Cortex of kidney (tissue), 1 donor: ENCODE measurements around the gene GAL3ST2.
"Not testable (repeated sequence)": the region's sequence is repeated elsewhere in the genome, so short reads cannot be mapped to it uniquely, and the experiment has no call there.

Experiments used
- DNase-seq: peaks from one replicate; lab custom pipeline; 2025; lab: John Stamatoyannopoulos, UW

GAL3ST2 gene

DNA sequence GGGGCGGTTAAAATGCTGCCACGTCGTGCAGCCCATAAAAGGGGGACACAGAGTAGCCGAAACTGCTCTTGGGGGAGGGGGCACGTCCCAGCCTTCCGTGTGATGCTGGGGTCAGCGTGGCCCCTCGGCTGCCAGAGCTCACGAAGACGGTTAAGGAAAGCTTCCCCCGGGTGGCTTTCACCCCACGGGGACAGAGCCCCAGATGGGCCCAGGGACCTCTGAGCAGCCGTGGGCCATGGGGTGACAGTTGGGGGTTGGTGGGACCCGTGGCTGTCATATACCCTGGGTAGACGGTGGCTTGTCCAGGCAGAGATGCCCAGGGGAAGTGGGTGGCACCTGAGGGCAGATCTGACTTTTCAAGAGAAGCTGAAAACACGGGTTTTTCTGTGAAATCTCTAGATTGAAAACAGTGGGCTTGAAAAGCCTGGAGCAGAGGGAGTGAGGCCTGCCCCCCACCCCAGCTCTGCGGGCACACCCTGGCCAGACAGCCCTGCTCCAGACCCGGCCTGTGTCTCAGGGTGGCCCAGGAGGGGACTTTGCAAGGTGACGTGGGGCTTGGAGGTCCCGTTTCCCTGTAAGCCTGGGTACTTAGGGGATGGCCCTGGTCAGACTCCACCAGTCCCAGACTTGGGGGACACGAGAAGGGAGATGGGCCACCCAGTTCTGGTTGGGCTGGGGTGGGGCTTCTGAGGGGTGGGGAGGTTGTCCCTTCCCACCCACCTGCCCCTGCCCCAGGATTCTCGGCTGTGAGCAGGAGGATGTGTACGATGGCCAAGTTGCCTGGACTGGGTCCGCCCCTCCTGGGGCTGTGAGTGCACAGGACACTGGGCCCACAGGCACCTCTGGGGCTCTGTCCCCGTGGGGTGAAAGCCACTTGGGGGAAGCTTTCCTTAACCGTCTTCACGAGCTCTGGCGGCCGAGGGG, 33.0 kb downstream of the GAL3ST2 start:
- no peak for DNase-seq

DNA sequence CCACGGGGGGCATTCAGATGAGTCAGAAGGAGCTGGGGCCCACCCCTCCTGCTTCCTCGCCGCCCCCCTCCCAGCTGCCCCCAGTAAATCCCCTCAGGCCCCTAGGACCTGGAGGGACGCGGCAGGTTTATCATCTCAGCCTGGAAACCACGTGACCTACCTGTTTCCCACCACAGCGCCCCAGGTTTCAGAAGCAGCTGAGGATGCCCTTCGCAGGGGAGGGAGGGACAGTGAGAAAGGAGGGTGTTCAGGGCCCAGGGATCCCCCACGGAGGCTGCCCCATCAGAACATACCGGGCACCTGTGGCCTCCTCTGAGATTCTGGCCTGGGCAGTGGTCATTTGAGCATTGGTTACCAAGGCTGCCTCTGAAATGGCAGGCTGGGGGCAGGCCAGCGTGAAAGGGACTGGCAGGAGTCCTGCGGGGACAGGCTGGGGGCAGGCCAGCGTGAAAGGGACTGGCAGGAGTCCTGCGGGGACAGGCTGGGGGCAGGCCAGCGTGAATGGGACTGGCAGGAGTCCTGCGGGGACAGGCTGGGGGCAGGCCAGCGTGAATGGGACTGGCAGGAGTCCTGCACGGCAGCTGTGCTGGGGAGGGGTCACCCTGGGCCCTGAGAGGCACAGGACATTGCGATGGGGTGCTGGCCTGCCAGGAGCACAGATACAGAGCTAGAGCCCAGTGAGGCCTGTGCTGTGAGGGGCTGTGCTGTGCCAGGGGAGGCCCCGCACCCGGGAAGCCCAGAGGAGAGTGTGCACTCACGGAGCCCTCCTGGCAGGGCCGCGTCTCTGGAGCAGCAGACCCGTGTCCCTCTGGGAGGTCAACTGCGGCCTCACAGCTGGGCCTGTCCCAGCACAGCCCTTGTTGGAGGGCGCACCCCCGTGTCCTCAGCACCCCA, 33.9 kb downstream of the GAL3ST2 start:
- DNase-seq, result no peak

DNA sequence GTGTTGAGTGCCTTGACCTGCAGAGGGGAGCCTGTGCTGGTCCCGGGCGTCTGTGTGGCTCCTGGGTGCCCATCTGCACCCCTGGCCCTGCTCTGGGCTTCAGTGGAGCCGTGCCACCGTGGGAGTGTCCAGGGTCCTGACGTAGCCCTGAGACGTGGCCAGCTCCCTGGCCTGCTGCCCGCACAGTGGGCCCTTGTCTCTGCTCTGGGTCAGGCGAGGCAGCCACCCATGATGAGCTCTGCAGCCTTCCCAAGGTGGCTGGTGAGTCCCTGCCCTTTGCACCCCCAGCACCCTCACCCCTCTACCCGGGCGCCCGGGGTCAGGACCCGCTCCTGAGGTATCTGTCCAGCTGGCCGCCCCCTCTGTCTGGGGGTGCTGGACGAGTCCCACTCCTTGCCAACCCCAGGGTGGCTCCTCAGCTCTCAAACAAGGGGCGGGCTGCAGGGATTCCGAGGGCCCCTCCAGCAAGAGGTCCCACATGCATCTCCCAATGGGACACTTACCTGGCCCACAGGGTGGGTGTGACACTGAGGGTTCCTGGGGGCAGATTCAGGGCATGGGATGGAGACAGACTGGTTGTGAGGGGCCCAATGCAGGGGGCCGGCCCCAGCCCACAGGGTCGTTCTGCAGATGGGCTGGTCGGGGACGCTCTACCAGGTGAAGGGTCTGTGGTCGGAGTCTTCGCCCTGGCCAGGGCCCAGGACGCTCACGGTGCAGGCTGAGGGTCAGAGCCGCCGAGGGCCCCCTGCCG, 34.8 kb downstream of the GAL3ST2 start:
- no peak for DNase-seq

DNA sequence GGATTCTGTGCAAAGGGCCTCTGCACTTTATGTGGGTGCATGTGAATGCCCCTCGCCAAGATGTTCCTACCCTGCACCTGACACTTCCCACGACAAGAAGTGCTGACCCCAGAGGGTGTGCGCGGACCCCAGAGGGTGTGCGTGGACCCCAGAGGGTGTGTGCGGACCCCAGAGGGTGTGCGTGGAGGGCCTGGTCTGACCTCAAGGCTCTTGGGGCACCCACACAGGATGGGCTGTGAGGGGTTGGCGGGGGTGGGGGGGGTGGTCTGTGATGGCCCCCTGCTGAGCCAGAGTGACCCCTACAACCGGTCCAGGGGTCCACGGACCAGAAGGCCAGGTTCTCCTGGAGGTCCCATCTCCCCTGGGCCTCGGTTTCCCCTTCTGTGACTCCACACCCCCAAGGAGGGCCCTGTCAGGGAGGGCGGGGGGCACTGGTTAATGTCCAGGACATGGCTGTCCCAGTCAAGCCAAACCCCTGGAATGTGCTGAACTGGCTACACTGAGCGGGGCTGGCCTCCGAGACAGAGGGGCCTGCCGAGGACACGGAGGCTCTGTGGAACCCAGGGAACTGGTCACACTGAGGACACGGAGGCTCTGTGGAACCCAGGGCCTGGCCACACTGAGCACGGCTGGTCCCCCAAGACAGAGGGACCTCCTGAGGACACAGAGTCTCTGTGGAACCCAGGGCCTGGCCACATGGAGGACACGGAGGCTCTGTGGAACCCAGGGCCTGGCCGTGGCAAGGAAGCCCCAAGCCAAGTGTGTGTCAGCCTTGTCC, 35.5 kb downstream of the GAL3ST2 start:
- no peak for DNase-seq

DNA sequence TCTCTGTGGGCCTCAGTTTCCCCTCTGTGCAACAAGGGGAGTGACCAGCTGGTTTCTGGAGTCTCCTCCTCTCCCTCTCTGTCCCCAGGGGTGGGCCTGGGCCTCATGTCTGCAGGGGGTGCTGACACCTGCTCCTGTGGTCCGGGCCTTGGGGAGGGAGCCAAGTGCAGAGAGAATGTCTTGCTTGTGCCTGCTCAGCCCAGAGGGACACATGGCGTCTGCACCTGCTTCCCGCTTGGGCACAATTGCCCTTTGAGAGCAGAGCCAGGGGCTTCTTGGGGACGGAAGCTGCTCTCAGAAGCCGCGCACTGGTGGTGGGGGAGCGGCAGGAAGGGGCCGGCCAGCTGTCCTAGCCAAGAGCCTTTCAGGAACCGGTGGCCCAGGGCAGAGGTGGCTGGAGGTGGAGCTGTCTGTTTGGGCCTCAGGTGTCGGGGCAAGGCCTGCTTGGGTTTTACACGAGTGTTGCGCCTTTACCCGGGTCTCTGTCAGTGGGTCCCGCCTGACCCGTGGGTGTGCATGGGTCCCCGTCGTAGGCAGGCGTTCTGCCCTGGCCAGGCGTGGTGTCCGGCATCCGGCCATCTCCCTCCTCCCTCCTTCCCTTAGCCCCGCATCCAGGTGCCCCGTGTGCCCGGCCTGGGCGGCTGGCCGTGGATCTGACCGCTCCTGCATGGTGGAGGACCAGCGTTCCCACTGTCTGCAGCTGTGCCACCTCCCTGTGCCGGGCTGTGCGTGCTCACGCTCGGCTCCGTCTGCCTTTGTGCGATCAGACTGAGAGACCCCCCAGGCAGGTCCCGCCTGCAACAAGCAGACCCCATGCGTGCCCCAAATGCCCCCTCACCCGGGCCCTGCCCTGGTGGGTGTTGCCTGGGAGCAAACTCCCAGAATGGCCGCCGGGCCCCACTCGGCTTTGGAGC, 36.4 kb downstream of the GAL3ST2 start:
- no peak for DNase-seq

DNA sequence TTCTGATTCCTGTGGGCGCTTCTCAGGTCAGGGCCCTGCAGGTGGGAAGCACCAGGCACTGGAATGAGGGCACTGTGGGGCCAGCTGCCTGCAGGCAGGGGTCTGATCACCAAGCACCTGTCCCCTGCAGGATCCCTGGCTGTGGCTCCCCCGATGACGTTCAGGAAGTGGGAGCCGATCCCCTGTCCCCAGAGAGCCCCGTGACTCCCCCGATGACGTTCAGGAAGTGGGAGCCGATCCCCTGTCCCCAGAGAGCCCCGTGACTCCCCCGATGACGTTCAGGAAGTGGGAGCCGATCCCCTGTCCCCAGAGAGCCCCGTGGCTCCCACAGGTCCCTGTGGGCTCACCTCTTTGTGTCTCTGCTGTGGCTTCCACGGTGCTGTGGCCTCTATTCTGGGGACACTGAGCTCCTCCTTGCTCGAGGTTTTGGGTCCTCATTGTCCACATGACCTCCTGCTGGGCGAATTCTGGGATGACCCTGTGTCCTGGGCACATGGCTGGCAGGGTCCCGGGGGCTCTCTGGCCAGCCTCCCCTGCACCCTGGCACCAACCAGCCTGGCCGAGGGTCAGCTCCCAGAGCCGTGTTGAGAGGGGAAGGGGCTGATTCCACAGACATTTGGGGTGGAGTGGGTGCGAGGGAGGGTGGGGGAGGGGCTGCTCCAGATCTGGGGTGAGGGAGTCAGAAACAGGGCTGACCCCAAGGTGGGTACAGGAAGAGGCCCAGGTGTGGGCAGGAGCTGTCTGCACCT, 37.2 kb downstream of the GAL3ST2 start:
- DNase-seq, result no peak

DNA sequence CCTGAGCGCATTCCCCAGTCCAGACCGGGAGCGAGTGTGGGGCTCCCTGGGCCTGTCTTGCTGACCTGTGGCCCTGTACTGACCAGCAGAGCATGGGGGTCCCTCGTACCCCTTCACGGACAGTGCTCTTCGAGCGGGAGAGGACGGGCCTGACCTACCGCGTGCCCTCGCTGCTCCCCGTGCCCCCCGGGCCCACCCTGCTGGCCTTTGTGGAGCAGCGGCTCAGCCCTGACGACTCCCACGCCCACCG, 37.7 kb downstream of the GAL3ST2 start:
- DNase-seq, result no peak

DNA sequence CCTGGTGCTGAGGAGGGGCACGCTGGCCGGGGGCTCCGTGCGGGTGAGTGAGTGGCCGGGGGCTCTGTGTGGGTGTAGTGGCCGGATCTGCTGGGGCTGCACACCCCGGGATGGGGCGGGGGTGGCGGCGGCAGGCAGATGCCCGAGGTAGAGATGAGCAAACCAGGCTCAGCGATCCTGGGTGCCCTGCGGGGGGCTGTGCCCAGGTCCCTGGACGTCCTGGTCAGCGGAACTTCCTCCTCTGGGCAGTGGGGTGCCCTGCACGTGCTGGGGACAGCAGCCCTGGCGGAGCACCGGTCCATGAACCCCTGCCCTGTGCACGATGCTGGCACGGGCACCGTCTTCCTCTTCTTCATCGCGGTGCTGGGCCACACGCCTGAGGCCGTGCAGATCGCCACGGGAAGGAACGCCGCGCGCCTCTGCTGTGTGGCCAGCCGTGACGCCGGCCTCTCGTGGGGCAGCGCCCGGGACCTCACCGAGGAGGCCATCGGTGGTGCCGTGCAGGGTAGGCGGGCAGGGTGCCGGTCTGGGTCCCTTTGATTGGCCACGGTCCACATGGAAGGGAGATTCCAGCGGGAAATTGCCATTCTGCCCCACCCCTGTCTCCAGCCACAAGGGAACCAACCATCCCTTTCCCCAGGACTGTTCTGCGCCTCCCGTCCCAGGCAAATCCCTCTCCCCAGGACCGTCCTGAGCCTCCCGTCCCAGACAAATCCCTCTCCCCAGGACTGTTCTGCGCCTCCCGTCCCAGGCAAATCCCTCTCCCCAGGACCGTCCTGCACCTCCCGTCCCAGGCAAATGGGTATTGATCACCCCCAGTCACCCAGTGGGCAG, 38.2 kb downstream of the GAL3ST2 start:
- no peak for DNase-seq

DNA sequence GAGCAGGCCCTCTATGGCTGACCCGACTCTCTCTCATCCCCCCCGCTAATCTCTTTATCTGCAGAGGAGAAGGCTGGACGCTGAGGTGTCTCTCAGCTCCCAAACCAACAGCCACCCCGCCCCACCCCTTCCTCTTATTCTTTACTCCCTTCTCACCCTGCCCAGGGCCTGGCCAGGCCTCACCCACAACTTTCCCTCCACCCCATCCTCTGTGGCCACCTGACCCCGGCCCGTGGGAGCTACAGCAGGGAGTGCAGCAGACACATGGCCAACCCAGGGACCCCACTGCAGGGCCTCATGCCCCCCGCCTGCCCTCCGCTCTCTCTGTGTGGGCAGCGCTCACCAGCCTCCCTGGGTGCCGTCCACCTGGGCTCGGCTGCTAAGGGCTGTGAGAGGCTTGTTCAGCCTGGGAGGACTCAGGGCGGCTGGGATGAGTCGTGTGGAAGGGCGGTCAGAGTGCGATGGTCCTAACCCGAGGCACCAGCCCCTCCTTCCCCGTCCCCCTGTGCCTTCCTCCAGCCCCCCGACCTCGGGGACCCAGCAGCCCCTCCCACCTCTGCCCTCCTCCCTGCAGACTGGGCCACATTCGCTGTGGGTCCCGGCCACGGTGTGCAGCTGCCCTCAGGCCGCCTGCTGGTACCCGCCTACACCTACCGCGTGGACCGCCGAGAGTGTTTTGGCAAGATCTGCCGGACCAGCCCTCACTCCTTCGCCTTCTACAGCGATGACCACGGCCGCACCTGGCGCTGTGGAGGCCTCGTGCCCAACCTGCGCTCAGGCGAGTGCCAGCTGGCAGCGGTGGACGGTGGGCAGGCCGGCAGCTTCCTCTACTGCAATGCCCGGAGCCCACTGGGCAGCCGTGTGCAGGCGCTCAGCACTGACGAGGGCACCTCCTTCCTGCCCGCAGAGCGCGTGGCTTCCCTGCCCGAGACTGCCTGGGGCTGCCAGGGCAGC, 39.1 kb downstream of the GAL3ST2 start:
- no peak for DNase-seq

DNA sequence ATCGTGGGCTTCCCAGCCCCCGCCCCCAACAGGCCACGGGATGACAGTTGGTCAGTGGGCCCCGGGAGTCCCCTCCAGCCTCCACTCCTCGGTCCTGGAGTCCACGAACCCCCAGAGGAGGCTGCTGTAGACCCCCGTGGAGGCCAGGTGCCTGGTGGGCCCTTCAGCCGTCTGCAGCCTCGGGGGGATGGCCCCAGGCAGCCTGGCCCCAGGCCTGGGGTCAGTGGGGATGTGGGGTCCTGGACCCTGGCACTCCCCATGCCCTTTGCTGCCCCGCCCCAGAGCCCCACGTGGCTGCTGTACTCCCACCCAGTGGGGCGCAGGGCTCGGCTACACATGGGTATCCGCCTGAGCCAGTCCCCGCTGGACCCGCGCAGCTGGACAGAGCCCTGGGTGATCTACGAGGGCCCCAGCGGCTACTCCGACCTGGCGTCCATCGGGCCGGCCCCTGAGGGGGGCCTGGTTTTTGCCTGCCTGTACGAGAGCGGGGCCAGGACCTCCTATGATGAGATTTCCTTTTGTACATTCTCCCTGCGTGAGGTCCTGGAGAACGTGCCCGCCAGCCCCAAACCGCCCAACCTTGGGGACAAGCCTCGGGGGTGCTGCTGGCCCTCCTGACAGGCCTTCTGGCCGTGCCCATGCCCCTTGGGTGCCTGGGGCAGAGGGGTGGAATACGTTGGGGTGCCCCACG, 40.0 kb downstream of the GAL3ST2 start:
- no peak for DNase-seq

DNA sequence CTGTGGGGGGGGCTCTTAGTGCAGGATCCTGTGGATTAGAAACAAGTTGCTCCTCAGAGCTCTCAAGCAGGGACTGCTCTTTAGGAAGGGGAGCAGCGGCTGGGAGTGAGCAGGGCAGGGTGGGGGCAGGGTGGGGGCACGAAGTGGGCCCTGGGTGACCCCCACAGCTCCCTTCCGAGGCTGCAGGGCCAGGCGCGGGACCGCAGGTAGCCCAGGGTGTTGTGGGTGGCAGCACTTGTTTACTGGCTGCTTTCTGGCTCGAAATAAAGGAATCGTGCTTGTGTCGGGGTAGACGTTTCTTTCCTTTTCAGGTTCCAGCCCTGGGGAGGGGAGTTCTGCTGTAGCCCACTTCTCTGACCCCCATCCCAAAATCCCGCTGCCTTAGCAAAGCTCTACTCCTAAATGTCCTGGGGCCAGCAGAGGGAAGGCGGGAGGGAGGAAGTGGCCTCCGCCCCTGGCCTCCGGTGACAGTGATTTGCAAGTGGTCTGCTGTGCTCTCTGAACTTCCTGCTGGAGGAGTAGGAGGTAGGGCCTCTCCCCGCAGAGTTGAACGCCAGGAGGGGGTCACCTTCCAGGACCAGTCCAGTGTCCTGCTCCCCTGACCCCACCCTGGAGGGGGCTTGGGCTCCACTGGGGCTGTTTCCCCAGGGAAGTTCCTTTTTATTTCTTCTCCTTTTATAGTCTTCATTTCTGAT, 40.7 kb downstream of the GAL3ST2 start:
- no peak for DNase-seq

DNA sequence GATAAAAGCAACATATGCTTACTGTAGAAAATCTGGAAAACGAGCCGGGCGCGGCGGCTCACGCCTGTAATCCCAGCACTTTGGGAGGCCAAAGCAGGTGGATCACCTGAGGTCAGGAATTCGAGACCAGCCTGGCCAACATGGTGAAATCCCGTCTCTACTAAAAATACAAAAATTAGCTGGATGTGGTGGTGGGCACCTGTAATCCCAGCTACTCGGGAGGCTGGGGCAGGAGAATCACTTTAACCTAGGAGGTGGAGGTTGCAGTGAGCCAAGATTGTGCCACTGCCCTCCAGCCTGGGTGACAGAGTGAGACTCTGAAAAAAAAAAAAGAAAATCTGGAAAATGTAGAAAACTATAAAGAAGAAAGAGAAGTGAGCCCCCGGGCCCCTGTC, 41.2 kb downstream of the GAL3ST2 start:
- not testable (repeated sequence) for DNase-seq

DNA sequence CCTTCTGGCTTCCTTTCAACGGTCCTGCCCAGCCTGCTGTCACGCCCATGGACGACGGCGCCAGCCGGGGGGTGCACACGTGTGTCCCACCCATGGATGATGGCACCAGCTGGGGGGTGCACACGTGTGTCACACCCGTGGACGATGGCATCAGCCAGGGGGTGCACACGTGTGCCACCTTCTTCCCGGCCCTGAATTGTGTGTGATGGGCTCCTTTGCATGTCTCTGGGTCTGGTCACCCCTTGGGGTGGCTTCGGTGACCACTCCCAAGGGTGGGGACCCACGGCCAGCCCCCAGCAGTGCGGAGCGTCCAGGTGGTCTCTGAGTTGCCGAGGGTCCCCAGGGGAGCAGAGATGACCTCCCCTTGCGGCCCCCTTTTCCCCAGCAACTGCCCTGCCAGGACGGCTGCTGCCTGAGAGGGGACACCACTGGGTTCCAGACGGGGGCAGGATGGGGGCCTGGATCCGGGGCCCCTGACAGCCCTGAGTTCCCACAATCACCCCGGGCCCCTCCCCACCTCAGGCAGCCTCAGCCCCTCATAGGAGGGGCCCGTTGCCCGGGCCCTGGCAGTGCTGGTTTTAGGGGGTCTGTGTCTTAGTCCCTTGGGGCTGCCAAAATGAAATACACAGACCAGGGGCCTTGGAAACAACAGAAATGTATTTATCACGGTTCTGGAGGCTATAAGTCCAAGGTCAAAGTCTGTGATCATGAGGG, 41.8 kb downstream of the GAL3ST2 start:
- no peak for DNase-seq

DNA sequence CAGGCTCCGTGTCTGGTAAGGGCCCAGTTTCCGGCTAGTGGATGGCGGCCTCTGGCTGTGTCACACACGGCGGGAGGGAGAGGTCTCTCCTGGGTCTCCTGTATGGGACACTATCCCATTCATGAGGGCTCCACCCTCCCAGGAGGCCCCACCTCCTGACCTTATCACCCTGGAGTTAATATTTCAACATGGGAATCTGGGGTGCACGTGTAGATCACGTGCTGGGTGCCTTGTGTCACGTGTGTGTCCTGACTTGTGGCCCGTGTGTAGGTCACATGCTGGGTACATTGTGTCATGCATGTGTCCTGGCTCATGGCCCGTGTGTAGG, 42.3 kb downstream of the GAL3ST2 start:
- no peak for DNase-seq

DNA sequence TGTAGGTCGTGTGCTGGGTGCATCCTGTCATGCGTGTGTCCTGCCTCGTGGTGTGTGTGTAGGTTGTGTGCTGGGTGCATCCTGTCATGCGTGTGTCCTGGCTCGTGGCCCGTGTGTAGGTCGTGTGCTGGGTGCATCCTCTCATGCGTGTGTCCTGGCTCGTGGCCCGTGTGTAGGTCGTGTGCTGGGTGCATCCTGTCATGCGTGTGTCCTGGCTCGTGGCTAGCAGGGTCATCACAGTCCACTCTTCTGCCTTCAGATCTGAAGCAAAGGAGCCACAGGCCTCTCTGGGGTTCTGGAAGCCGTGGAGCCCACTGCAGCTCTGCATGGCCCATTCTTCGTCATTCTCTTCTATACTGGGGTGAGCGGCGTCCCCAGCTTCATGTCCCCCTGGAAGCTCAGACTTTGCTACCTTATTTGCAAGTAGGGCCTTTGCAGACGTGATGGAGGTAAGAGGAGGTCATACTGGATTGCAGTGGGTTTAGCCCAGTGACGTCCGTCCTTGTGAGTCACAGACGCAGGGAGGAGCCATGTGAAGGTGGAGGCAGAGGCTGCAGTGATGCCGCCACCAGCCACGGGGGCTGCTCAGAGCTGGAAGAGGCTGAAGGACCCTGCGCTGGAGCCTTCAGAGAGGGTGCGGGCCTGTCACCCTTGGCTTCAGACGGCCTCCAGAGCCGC, 43.5 kb downstream of the GAL3ST2 start:
- not testable (repeated sequence) for DNase-seq
